GM21737 (cell line): ENCODE data around the gene SLC25A21.
"Not testable (repeated sequence)": the region's sequence is repeated elsewhere in the genome, so short reads cannot be mapped to it uniquely, and the experiment has no call there.

Experiments used
- ATAC-seq: cut with Tn5 transposase; IDR thresholded peaks from one replicate; pipeline ENCODE4 v1.9.1; 2021; ENCODE audit warnings: mild to moderate bottlenecking, moderate library complexity; ENCODE audit not compliant: unreplicated experiment

Gene SLC25A21

DNA sequence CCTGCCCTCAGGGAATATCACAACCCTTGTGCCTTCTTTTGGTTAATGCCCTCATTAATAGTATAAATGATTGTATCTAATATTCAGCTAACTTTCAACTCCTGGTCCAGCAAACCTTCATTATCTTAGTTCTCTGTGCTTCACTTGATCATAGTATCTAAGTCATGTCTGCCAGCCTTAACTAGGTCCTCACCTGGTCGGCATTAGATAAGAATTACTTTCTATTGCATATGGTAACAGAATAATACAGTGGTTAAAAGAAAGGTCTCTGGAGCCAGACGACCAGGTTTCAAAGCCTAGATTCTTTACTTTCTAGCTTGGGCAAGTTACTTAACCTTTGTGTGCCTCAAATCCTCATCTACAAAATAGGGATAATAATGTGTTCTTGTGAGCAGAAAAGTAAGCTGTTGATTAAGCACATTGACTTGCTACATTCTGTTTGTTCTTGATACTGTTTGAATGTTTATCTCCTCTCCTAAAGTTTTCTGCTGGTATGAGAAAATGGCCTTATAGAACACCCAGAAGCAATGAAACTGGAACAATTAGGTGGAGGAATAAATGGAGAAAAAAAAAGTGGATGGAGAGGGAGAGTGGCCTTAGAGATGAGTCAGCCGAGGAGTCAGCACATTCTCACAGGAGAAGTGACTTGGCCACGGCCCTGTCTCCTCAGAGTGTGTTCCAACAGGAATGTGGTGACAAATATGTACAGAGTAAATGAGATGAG, 176.1 kb downstream of the SLC25A21 start:
- ATAC-seq, result no peak

DNA sequence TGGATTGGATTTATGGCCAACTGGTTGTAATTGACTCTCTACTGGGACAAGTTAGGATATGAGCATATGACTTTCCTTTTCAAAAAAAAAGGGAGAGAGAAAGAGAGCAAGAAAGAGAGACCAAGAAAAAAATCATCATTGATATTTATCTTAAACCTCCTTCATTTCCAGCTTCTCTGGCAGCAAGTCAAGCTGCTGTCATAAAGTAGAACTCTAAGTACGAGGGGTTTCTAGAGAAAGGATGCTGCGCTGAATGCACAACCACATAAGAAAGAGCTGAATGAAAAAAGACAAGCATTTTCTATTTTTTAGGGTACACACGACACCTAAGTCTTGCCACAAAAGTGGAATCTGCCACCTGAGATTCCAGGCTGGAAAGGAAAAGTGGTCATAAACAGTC, 182.6 kb downstream of the SLC25A21 start:
- no peak for ATAC-seq

DNA sequence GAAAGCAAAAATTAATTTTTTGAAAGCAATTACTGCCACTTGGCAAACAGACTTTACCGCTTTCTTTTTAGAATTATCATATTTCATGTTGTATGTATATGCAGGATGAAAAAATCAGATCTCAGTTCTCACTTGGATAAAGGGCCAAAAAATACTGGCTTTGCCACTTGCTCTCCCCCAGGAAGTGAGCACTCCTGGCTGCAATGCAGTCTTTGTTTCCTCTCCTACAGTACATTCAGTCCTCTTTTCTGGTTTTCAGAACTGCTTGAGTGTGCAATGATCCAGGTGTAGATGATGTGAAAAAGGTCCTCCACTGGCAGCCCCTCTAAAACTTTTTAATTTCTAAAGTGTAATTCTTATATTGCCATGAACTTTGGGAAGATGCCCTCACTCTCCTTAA, 183.4 kb downstream of the SLC25A21 start:
- no peak for ATAC-seq

DNA sequence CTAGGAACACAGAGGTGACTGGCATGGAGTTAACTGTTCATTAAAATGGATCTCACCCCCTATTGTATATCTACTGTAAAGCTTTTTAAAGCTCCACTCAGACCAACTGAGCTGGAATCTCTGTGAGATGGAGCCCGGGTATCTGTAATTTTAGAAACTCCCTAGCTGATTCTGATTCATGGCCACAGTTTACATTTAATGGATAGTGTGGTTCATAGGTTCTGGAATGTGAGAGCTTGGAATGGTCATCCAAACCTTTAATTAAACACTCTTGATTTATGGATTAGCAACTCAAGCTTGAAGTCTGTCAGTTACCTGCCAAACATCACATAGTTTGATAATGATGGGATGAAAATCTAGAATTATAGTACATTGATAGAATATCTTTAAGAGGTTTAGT, 183.8 kb downstream of the SLC25A21 start:
- no peak for ATAC-seq

DNA sequence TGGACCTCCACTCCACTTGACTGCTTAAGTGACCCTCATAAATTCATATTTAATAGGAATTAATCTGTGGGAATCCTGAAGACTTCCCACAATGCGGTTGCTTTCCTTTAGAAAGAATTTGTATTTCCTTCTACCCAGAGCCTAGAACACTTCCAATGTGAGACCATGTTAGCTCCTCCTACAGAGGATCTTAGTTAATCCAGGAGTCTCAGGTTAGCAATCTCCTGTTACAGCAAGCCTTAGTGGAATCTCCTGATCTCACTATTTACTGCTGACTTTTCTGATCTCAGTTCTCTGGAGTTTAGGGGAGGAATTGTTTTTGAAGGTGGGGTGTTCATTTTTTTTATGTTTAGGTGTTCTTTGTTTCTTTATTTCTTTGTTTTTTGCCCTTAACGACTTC, 186.0 kb downstream of the SLC25A21 start:
- no peak for ATAC-seq

DNA sequence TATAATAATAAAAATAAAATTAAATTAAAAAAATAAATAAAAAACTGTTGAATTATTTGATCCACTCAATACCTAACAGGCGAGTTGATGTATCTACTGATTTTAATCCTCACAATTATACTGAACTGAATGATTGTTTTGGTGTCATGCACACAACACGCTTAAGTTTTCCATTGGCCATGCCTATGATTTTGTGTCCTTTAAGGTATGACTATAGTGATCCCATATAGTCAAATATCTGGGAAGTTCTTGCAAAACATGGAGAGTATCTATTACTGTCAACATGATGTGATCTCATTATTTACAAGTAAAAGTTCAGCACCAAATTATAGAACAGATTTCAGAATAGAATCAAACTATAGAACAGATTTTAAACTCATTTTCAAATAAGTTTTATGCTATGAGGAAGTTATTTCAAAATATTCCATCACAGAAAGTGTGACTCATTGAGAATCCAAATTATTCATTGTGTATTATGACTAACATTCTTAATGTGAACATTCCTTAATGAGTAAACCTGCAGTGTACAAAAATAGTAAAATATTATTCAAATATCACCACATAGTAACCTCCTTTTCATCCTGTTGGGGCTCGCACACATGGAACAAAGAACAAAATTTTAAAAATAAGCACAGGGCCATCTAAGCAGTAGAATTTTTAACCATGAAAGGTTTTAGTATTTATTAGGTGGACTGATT, 190.4 kb downstream of the SLC25A21 start:
- ATAC-seq, result no peak

DNA sequence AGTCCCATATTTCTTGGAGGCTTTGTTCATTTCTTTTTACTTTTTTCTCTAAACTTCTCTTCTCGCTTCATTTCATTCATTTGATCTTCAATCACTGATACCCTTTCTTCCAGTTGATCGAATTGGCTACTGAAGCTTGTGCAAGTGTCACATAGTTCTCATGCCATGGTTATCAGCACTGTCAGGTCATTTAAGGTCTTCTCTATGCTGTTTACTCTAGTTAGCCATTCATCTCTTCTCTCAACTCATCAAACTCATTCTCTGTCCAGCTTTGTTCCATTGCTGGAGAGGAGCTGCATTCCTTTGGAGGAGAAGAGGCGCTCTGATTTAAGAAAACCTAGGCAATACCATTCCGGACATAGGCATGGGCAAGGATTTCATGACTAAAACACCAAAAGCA, 192.0 kb downstream of the SLC25A21 start:
- ATAC-seq, result not testable (repeated sequence)

DNA sequence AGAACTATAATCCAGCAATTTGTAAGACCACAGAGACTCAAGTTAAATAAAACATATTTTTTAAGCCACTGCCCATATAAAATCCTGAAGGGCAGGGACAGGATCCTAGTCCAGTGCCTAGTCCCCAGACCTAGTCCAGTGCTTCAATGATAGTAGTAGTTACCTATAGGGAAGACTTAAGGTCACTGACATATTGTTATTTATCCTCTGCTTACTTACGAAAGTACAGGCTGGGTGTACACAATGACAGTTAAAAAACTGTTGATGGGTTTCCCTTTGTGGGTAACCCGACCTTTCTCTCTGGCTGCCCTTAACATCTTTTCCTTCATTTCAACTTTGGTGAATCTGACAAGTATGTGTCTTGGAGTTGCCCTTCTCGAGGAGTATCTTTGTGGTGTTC, 192.5 kb downstream of the SLC25A21 start:
- no peak for ATAC-seq

DNA sequence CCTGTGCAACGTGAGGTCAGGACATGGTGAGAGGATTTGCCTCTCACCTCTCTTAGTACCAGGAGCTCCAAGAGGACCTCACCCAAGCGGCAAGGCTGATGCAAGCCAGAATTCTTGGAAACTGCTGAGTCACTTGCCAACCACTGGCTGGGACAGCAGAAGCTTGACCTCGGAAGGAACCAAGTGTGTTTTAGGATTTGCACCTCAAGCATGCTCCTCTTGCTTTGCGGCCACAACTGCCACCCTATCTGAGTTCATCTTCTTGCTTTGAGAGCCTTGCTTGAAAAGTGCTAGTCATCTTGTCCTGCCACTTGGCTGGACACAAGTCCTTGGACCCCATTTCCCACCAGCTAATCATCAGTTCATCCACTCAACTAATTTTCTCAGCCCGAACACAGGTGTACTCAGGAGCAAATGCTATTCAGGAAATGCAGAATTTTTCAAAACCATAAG, 195.8 kb downstream of the SLC25A21 start:
- ATAC-seq, result no peak

DNA sequence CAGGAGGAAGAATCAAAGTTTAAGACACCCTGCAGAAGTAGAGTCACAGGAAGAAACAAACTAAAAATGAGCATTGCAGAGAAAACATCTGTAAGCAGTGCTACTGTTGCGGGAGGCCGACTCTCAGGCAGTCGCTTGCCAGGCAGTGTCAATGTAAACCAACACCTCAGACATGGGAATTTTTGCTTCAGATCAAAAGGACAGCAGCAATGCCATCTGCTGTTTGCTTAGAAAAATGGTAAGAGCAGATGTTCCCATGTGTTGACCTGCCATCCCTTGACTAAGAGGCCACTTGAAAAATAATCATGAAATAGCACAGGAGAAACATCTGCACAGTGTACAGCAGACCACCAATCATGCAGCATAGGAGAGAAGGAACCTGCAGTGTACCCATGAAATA, 196.6 kb downstream of the SLC25A21 start:
- ATAC-seq, result no peak

DNA sequence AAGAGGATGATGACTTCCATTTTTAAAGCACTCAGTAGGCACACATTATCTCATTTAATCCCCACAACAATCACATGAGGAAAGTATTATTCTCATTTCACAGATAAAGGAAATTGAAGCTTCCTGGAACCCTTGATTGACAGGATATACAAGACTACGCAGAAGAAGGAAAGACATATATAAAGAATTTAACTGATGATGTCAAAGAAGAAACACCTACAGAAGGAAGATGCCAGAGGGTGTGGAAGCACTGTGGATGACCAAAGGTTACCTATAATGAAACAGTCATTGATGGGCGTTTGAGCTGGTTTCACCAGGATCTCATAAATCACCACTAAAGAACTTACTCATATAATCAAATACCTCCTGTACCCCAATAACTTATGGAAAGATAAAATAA, 197.4 kb downstream of the SLC25A21 start:
- no peak for ATAC-seq

DNA sequence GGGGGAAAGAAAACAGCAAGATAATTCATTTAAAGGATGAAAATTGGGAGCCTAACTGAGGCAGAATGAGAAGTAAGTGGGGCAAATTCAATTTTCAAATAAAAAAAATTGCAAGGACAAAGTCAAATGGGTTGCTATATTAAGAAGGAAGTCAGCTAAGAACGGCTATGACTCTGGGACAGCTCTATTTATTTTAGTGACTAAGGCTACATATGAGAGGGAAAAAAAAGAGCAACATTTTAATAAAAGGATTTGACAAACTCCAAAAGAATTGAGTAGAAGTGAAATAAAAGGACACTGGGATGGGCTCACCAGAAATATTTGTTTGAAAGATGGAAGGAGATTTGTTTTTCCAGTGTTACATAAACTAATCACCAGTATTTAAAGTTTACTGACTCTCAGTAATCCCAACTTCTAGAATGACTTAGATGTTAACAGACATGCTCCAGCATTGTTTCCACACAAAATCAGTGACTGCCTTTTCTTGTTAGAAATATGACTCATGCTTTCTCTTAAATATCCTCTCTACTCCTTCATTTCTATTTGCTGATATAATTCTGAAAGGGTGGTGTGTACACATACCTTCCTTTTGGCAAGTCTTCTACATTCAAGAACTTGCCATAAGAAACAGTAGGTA, 198.5 kb downstream of the SLC25A21 start:
- ATAC-seq, result no peak

DNA sequence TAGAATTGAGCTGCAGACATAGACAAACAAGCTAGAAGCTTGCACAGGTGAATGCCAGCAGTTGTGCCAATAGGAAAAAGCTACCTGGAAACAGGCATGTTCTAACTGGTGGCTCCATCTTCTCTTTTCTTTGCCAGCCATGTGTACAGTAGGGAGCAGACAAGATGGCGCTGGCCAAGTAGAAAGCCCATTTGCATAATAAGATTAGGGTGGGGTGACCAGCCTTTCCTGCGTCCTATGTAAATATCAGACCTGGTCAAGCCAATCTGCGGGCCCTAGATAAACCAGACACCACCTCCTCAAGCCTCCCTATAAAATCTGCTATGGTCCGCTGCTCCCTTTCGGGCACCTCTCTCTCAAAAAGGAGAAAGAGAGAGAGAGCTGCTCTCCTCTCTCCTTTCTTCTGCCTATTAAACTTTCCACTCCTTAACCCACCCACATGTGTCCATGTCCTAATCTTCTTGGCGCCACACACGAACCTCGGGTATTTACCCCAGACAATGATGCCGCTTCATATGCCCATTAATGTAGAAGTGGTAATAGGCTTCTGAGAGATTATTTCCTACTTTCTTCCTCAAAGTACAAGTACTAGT, 201.0 kb downstream of the SLC25A21 start:
- ATAC-seq, result no peak

DNA sequence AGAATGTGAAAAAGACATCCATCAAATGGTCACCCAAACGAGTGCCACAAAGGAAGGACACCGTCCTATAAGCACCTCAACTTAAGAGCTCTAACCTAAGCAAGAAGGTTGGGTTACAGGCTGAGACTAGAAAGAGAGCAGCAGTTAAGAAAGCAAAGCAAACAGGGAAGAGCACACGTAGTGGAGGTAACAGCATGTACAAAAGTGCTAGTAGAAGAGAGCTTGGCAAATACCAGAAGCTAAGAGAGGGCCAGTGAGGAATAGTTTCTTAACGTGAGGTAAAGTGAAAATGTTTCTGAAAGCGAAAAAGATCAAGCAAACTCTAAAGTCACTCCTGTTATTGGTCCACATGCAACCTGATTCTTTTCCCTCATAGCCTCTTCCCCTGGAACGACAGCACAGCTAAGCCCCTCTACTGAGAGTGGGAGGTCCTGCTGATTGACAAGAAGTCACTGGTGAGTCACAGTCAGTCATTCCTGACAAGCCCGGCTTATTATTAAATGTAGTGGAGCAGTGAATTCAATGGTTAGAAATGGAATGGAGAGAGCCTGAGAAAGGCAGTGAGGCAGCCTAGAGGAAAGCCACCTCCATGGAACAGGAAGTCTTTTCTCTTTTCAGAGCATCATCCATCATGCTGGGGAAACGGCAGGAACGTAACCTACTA, 204.4 kb downstream of the SLC25A21 start:
- no peak for ATAC-seq

DNA sequence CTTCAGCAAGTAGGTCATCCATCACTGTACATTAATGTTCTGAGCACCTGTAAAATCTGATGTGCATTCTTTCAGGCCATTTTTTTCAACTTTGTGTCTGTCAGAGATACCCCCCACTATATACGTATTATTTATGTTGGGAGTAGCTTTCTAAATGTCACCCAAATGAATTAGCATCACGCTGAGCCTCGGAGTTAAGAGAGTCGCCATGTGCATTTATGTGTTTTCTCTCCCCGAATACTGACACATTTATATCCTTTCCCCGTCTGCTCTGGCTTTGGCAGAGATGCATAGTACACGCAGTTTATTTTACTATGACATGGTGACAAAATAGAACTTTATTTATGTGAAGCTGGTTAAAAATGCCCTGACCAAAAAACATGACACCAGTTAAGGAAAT, 216.4 kb downstream of the SLC25A21 start:
- ATAC-seq, result no peak

DNA sequence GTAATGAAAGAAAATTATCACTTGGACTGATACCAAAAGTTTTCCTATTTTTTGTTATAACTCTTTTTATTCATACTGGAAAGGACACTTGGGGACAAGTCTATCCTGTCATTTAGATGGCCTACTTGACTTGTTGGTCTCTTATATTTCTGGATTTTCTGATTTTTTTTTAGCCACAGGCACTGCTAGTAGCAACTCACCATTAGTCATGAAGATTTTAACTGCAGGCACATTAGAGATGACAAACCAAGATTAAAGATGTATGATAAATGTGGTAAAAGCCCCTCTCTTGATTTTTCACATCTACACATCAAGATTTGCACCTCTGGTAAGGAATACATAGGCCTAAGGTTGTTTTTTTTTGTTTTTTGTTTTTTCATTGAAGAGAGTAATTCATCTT, 217.0 kb downstream of the SLC25A21 start:
- ATAC-seq, result no peak

DNA sequence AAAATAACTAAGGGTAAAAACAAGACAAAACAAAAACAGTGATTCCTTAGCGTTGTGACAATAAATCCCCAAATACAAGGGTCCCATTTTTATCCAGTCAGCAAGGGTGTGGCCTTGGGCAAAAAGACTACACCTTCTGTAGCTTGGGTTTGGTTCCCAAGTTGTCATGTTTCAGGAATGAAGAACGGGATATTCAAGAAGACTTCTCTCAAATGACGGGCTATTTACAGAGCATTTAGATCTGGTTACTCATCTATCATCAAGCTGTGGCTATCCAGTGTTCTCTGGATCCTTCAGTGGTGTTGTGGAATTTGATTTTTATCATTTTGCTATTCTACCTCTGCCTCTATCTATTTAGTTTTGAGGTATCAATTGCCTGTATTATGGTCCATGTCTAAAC, 219.7 kb downstream of the SLC25A21 start:
- ATAC-seq, result no peak

DNA sequence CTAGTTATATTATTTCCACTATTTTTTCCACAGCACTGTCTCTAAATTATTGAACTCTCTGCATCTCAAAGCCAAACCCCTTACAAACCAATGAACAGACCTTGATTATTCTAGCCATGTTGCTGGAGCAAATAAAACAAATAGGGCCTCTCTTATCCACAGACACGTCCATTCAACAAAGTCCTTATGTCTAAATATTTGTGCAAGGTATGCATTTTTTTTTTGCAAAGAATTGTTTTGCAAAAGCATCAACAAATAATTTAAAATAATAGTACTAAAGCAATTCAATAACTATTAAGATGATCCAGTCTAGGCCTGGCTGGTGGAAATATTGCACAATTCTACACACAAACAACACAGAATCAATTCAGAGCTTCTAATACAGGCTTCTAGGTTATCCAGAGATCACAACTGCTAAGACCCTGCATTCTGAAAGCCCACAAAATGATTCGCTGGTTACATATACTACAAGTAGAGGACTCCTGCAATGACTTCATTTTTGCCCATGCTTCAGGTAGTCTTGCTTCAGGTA, 221.0 kb downstream of the SLC25A21 start:
- no peak for ATAC-seq

DNA sequence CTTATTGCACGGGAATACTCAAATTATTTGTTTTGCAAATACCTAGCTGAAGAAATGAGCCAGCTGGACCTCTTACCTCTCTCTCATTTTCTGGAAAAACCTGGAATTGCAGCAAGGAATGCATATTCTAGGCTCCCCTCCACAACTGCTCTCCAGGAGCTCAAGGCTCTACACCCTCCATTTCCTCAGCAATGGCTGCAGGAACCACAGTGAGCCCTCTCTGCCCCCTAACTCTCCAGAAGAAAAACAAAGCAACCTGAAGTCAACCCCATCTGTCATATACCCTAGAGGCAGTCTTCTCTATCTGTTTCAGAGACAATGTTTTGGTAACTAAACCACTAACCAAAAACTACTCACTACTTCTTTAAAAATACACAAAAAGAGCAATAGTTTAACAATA, 221.6 kb downstream of the SLC25A21 start:
- no peak for ATAC-seq

DNA sequence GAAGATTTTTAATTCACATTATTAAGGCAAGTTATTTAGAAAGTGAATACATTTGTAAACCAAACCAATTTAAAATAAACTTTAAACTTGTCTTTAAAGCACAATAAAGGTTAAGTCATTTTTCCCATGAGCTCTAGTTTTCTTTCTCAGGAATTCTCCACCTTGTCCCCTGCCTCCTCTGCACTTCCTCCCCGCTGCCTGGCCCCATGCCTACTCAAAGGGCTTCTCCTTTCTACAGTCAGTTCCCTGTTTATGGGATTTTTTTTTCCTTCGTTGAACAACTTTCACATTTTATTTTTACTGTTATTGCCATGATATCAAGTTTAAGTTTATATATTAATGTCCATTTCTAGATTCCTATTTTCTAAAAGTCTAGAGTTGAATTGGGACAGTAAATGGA, 223.0 kb downstream of the SLC25A21 start:
- no peak for ATAC-seq
